Kidney (tissue), 14 donors: Measurements from ENCODE around the gene CDR2. TPM values are rescaled to one million over a fixed set of nuclear protein-coding genes. Genes with fewer than 3 reads are reported as not detected.

Experiments used
- DNase-seq, 5 donors: peaks; one replicate each; pipeline ENCODE4 v3.0.0-alpha.2; 2013 to 2020
- FAIRE-seq: peaks from 2 replicates; lab custom pipeline; 2012; peaks lifted over from hg19 to GRCh38; lab: Jason Lieb, UNC
- H3K27ac ChIP-seq, 2 donors: one replicate each; pipeline ENCODE4 v1.7.0; 2013; ENCODE audit warnings: low read depth in 2 of 2, low read length in 2 of 2, inconsistent platforms in 1 of 2
- H3K27me3 ChIP-seq: one replicate; pipeline ENCODE4 v1.7.1; 2013; ENCODE audit warnings: low read length, inconsistent platforms; ENCODE audit not compliant: control insufficient read depth, insufficient read depth
- H3K36me3 ChIP-seq, 3 donors: one replicate each; pipeline versions ENCODE4 v1.7.0 to v1.7.1; 2013; ENCODE audit warnings: low read length in 3 of 3, control low read depth in 1 of 3, inconsistent platforms in 1 of 3; ENCODE audit not compliant: insufficient read depth in 3 of 3, control insufficient read depth in 2 of 3
- H3K4me1 ChIP-seq, 3 donors: one replicate each; pipeline versions ENCODE4 v1.7.0 to v1.7.1; 2013; ENCODE audit warnings: low read length in 3 of 3, inconsistent platforms in 1 of 3, low read depth in 1 of 3; ENCODE audit not compliant: control insufficient read depth in 2 of 3, insufficient read depth in 2 of 3
- H3K4me3 ChIP-seq, 3 donors: one replicate each; pipeline versions ENCODE4 v1.7.0 to v1.8.1; 2013; ENCODE audit warnings: low read length in 3 of 3, control low read depth in 1 of 3, inconsistent platforms in 1 of 3
- H3K9ac ChIP-seq, 3 donors: one replicate each; pipeline versions ENCODE4 v1.7.0 to v1.7.1; 2013; ENCODE audit warnings: low read length in 3 of 3, control low read depth in 1 of 3, inconsistent platforms in 1 of 3
- H3K9me3 ChIP-seq, 3 donors: one replicate each; pipeline versions ENCODE4 v1.7.0 to v1.7.1; 2013; ENCODE audit warnings: low read length in 3 of 3, control low read depth in 1 of 3, inconsistent platforms in 1 of 3; ENCODE audit not compliant: control insufficient read depth in 2 of 3, insufficient read depth in 1 of 3
- intact Hi-C: fragments of 100-400 bp; cut with DNase I; formaldehyde crosslinking; loops from one replicate; pipeline ENCODE4 v1.11.1; 2022
- polyA plus RNA-seq: library from polyadenylated mRNA; stranded (reverse); fragments of 350-450 nt; fragmentation: Illumina TruSeq; extraction: RNeasy Lipid Tissue Mini Kit (QIAGEN cat#74804); gene quantifications from one replicate; pipeline ENCODE4 v1.2.3, GENCODE V29; 2014; ENCODE audit warnings: low read depth, low replicate concordance; ENCODE audit not compliant: insufficient read depth
- total RNA-seq: library from RNA; stranded (reverse); fragmentation: NEBNext Ultra II Directional; extraction: Animal tissue kit (Norgen Biotek cat#: 25700); gene quantifications from one replicate; pipeline ENCODE4 v1.2.1, GENCODE V29; 2021
- TF ChIP-seq, protein P1 (sequence below): IDR thresholded peaks from 3 replicates; pipeline ENCODE4 v1.5.1; 2012; ENCODE audit warnings: mild to moderate bottlenecking, moderate library complexity, borderline replicate concordance; ENCODE audit not compliant: insufficient read depth; ENCODE audit errors: extremely low read depth
- donor health status: control.
- donor health status: control.
- donor health status: control.
- donor health status: control.
- donor health status: control.
- donor health status: DM: yes; HTN: yes; CAD: no.
- donor health status: Normal renal cell carcinoma (clear cell type).

Gene CDR2
- total and polyA plus RNA-seq, 2 donors from 2014 or later: 14.4 to 29.6 TPM

DNA sequence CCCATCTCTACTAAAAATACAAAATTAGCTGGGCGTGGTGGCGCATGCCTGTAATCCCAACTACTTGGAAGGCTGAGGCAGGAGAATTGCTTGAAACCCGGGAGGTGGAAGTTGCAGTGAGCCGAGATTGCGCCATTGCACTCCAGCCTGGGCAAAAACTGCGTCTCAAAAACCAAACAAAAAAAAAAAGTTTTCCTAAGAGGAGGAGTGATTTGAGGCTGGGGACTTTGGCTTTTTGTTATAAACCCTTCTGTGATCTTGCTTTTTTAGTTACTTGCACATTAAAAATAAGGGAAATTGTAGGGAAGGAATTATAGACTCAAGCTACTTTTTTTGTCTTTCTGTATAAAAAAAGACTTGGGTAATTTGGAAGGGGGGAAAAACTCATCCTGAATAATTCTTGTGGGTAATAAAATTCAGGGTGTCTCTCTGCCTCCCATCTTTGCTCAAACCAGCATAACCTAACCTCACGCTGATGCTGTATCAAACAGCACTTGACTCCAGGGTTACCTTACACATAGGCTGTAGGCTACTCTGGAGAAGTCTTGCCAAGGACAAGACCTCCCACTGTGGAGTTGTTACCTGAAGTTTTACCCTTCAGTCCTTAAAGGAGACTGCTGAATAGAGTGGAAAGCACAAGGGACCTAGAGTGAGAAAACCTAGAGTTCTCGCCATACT lies 1.7 kb upstream of the CDR2 start:
- peaks cover 0 to 13% (median 11%) of the 10 kb centered on the region in 3 donors for H3K4me1 ChIP-seq
- H3K36me3 ChIP-seq: no peaks in the 10 kb centered on the region
- H3K9ac ChIP-seq: no peak overlapping the region
- FAIRE-seq: no peak
- intact Hi-C loops: no loop called here
- H3K4me3 ChIP-seq: no peak overlapping the region
- TF ChIP-seq, protein P1, sequence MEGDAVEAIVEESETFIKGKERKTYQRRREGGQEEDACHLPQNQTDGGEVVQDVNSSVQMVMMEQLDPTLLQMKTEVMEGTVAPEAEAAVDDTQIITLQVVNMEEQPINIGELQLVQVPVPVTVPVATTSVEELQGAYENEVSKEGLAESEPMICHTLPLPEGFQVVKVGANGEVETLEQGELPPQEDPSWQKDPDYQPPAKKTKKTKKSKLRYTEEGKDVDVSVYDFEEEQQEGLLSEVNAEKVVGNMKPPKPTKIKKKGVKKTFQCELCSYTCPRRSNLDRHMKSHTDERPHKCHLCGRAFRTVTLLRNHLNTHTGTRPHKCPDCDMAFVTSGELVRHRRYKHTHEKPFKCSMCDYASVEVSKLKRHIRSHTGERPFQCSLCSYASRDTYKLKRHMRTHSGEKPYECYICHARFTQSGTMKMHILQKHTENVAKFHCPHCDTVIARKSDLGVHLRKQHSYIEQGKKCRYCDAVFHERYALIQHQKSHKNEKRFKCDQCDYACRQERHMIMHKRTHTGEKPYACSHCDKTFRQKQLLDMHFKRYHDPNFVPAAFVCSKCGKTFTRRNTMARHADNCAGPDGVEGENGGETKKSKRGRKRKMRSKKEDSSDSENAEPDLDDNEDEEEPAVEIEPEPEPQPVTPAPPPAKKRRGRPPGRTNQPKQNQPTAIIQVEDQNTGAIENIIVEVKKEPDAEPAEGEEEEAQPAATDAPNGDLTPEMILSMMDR: no peak
- H3K27ac ChIP-seq: no peak overlapping the region
- no peak for DNase-seq
- no peaks in the 10 kb centered on the region for H3K9me3 ChIP-seq
- no peaks in the 10 kb centered on the region for H3K27me3 ChIP-seq

DNA sequence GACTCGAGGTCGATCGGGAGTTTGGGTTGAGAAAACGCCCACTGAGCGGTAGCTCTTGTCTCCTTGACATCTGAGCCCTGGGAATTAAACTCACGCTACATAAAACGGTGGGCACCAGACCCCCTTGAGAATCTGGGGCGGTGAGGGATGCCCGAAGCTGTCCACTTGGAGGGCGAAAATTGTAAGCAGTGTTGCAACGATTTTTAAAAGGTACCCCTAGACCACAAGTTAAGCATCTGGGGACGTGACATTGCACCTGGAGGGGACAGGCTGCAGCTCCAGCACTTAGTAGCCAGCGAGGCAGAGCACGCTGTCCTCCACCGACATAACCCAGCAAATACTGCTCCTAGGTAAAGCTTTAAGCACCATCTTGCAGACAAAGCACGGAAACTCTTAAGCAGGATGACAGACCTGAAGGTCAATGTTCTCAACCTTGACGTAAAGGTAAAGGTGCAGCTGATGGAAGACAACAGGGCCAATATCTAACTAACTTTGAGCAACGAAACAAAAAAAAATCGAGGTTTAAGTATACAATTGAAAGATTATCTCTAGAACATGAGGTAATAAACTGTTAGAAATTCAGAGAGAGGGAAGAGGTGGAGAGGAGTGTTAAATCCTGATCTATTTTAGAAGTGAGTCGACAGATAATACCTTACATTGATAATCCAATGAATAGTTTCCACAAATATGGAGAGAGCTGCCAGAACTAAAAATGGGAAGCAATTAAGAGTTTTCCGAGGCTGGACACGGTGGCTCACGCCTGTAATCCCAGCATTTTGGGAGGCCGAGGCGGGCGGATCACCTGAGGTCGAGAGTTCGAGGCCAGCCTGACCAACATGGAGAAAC lies 921 bp upstream of the CDR2 start:
- Histone ChIP-seq H3K9ac (peak overlapping the region; percentile 4 to 59 (median 41)), H3K36me3 (no peaks in the 10 kb centered on the region), H3K9me3 (no peaks in the 10 kb centered on the region), H3K27ac (peak overlapping the region; percentile 32 to 78), H3K4me1 (peaks cover 0 to 21% (median 13%) of the 10 kb centered on the region in 3 donors), H3K4me3 (peak overlapping the region; percentile 32 to 84 (median 68)), H3K27me3 (no peaks in the 10 kb centered on the region)
- TF ChIP-seq, protein P1: no peak
- DNase-seq (peak in 2 of 5 donors; percentile 35 to 51), FAIRE-seq (no peak)
- intact Hi-C loops: no loop called here

DNA sequence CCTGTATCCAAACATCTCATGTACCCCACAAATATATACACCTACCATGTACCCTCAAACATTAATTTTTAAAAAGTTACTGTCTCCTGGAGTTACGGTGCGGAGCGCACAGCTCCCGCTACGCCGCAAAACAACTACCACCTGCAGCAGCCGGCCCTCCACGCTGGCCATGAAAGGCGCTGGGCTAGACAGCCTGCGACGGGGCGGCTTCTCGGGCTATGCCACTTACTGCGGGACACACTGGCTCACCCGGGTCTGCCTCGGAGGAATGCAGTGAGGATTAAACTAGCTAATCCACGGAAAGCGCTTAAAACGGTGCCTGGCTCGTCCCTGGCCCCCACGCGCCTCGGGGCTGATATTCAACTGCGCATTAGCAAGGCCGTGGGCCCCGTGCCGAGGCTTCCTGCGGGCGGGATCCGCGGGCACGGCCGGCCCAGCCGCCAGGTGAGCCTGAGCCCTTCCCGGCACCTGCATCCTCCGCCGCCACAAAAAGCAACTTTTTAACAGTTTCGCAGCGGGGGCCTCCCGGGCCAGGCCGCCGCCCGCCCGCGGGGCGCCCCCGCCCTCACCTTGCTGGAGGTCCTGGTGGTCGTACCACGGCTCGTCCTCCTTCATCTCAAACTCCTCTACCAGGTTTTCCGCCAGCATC lies 633 bp downstream of the CDR2 start:
- no peak for FAIRE-seq
- TF ChIP-seq, protein P1: no peak
- no peaks in the 10 kb centered on the region for H3K27me3 ChIP-seq
- no peaks in the 10 kb centered on the region for H3K9me3 ChIP-seq
- DNase-seq: peak; percentile 52 to 84 (median 61)
- peak overlapping the region; percentile 47 to 85 (median 85) for H3K9ac ChIP-seq
- H3K4me1 ChIP-seq: peaks cover 0 to 33% (median 16%) of the 10 kb centered on the region in 3 donors
- H3K36me3 ChIP-seq: no peaks in the 10 kb centered on the region
- intact Hi-C loops: no loop called here
- peak overlapping the region; percentile 81 to 84 for H3K27ac ChIP-seq
- peak overlapping the region; percentile 47 to 84 (median 75) for H3K4me3 ChIP-seq
